Left ventricle myocardium inferior (tissue), 1 donor: ENCODE results near the gene EIF1AX. TPM values are rescaled to one million over a fixed set of nuclear protein-coding genes. Genes with fewer than 3 reads are reported as not detected.
A peak's percentile ranks its signal among the peaks of the same experiment; 100 is the strongest.

Experiments used
- DNase-seq: peaks from one replicate; pipeline ENCODE4 v3.0.0-alpha.2; 2020
- H3K27ac ChIP-seq: fragments of 200-600 bp; replicated peaks from 2 replicates; pipeline ENCODE4 v1.8.0; 2021
- H3K27me3 ChIP-seq: fragments of 200-600 bp; 2 replicates; pipeline ENCODE4 v1.8.0; 2021; ENCODE audit warnings: low read depth
- H3K36me3 ChIP-seq: fragments of 200-600 bp; 2 replicates; pipeline ENCODE4 v1.8.0; 2021
- H3K4me1 ChIP-seq: fragments of 200-600 bp; 2 replicates; pipeline ENCODE4 v1.8.0; 2021
- H3K4me3 ChIP-seq: fragments of 200-600 bp; 2 replicates; pipeline ENCODE4 v1.8.0; 2021; ENCODE audit warnings: mild to moderate bottlenecking, moderate library complexity
- H3K9me3 ChIP-seq: fragments of 200-600 bp; replicated peaks from 2 replicates; pipeline ENCODE4 v1.8.0; 2021
- intact Hi-C: fragments of 100-400 bp; cut with micrococcal nuclease; formaldehyde crosslinking; loops from one replicate; pipeline ENCODE4 v1.11.0; 2022
- total RNA-seq: library from RNA; stranded (reverse); fragmentation: NEBNext Ultra II Directional; extraction: Animal tissue kit (Norgen Biotek cat#: 25700); gene quantifications from one replicate; pipeline ENCODE4 v1.2.1, GENCODE V29; 2021
- TF ChIP-seq, protein P1 (sequence below): fragments of 200-600 bp; IDR thresholded peaks from 2 replicates; pipeline ENCODE4 v1.8.0; 2021; ENCODE audit warnings: antibody characterized with exemption, mild to moderate bottlenecking, borderline replicate concordance
- donor health status: DM: no; HTN: yes; CAD: no; lungs with severe emphysema.

Gene EIF1AX
- total RNA-seq, 1 donor from 2014 or later = 56.8 TPM

DNA sequence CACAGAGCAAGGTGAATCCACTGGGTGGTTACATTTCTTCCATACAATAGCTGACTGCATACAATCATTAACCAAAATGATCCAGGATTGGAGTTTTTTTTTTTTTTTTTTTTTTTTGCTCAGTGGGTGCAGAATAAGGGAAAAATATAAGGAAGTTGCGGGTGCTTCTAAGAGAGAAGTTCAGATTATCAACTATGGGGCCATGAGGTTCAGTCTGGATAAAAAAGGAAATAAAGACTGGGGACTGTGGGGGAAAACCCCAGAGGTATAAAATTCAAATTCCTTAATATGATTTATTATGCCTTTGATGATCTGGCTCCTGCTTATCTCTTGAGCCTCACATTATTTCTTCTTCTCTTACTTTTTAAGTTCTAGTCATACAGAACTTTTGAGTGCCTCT is 5.9 kb upstream of the EIF1AX start:
- Histone ChIP-seq H3K4me1 (no peaks in the 10 kb centered on the region), H3K27me3 (no peaks in the 10 kb centered on the region), H3K4me3 (no peak overlapping the region), H3K27ac (no peak overlapping the region), H3K36me3 (no peaks in the 10 kb centered on the region), H3K9me3 (no peaks in the 10 kb centered on the region)
- TF ChIP-seq, protein P1, sequence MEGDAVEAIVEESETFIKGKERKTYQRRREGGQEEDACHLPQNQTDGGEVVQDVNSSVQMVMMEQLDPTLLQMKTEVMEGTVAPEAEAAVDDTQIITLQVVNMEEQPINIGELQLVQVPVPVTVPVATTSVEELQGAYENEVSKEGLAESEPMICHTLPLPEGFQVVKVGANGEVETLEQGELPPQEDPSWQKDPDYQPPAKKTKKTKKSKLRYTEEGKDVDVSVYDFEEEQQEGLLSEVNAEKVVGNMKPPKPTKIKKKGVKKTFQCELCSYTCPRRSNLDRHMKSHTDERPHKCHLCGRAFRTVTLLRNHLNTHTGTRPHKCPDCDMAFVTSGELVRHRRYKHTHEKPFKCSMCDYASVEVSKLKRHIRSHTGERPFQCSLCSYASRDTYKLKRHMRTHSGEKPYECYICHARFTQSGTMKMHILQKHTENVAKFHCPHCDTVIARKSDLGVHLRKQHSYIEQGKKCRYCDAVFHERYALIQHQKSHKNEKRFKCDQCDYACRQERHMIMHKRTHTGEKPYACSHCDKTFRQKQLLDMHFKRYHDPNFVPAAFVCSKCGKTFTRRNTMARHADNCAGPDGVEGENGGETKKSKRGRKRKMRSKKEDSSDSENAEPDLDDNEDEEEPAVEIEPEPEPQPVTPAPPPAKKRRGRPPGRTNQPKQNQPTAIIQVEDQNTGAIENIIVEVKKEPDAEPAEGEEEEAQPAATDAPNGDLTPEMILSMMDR = no peak
- intact Hi-C loops = no loop called here
- no peak for DNase-seq

GRCh38 chrX:20144491-20144890 is 2.9 kb upstream of the EIF1AX start:
- Histone ChIP-seq H3K27me3 (no peaks in the 10 kb centered on the region), H3K27ac (no peak overlapping the region), H3K4me1 (peaks cover 22% of the 10 kb centered on the region), H3K36me3 (no peaks in the 10 kb centered on the region), H3K9me3 (no peaks in the 10 kb centered on the region), H3K4me3 (no peak overlapping the region)
- TF ChIP-seq, protein P1 = no peak
- no peak for DNase-seq
- intact Hi-C loops = no loop called here

- TF ChIP-seq, protein P1 = no peak
- H3K4me1 ChIP-seq = peaks cover 30% of the 10 kb centered on the region
- H3K4me3 ChIP-seq = no peak overlapping the region
- no peaks in the 10 kb centered on the region for H3K36me3 ChIP-seq
- no peak for DNase-seq
- intact Hi-C loops = no loop called here
- no peak overlapping the region for H3K27ac ChIP-seq
- no peaks in the 10 kb centered on the region for H3K27me3 ChIP-seq
- no peaks in the 10 kb centered on the region for H3K9me3 ChIP-seq
Observed at GRCh38 chrX:20143561-20143960, 1.9 kb upstream of the EIF1AX start.

- H3K36me3 ChIP-seq = peaks cover 2% of the 10 kb centered on the region
- DNase-seq = no peak
- H3K4me3 ChIP-seq = no peak overlapping the region
- TF ChIP-seq, protein P1 = no peak
- intact Hi-C loops = no loop called here
- no peaks in the 10 kb centered on the region for H3K9me3 ChIP-seq
- H3K27me3 ChIP-seq = no peaks in the 10 kb centered on the region
- H3K27ac ChIP-seq = no peak overlapping the region
- peaks cover 30% of the 10 kb centered on the region for H3K4me1 ChIP-seq
Observed at GRCh38 chrX:20143111-20143510, 1.5 kb upstream of the EIF1AX start.

DNA sequence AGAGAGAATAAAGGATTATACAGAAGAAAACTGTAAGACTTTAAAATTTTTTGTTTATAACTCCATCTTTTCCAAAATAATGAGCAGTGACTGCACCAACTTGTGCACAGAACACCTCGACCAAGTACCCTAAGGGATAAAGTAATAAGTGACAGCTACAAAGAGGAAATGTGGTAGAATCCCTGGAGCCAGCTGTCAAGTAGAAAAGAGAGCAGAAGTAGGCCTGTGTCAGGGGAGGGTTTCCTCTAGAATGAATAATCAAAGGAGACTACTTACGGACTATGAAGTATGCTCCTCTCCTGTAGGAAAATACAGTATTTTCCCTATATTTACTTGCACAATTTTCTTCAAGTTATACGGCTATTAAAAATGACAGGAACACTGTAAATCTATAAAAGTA is 1.2 kb downstream of the EIF1AX start:
- peak overlapping the region; percentile 88 for H3K27ac ChIP-seq

More for the DNA sequence above, 1.2 kb downstream of the EIF1AX start:
- no peak for DNase-seq
- H3K4me3 ChIP-seq = peak overlapping the region; percentile 81
- intact Hi-C loops = no loop called here
- H3K4me1 ChIP-seq = peaks cover 30% of the 10 kb centered on the region
- TF ChIP-seq, protein P1 = no peak
- H3K36me3 ChIP-seq = peaks cover 27% of the 10 kb centered on the region
- H3K27me3 ChIP-seq = no peaks in the 10 kb centered on the region
- H3K9me3 ChIP-seq = no peaks in the 10 kb centered on the region
